ENCODE results near the gene MAPKBP1.

GRCh38 chr15:41816788-41817187 lies 42.5 kb downstream of the MAPKBP1 start:
- TF ChIP-seq CTCF (conservative IDR thresholded peaks at IDR 0.05; ENCODE audit: low read depth, low read length), result no peak
- TF ChIP-seq CEBPB (IDR thresholded peaks at IDR 0.05; ENCODE audit: low read depth, low read length), result no peak
- TF ChIP-seq MXI1 (IDR thresholded peaks at IDR 0.05; ENCODE audit: borderline replicate concordance, low read depth, low read length), result no peak
- no peak for TF ChIP-seq MAZ (IDR thresholded peaks at IDR 0.05; ENCODE audit: borderline replicate concordance, low read depth, low read length)
- no peak for TF ChIP-seq SMC3 (IDR thresholded peaks at IDR 0.05; ENCODE audit: low read depth, low read length)
- no peak for TF ChIP-seq MAFK (IDR thresholded peaks at IDR 0.05; ENCODE audit: low read depth, low read length)
- TF ChIP-seq POLR2A (IDR thresholded peaks at IDR 0.05; ENCODE audit: low read depth, low read length), result no peak
- TF ChIP-seq BHLHE40 (IDR thresholded peaks at IDR 0.05; ENCODE audit: low read depth, low read length), result no peak
- no peak for TF ChIP-seq RCOR1 (IDR thresholded peaks at IDR 0.05; ENCODE audit: insufficient replicate concordance, low read length)
- no peak for TF ChIP-seq RFX5 (IDR thresholded peaks at IDR 0.05; ENCODE audit: low read depth, low read length)
